ENCODE measurements around the gene PAH. TPM values are rescaled to one million over a fixed set of nuclear protein-coding genes. Genes with fewer than 3 reads are reported as not detected.
A peak's percentile ranks its signal among the peaks of the same experiment; 100 is the strongest.

The PAH gene
- total and polyA plus RNA-seq, 2 of the 13 experiments (the other 11 are each of a cell fraction or from before 2014, with no cell fraction given), result 192 to 451 TPM

- TF ChIP-seq RORA (CRISPR knock-in tag; IDR thresholded peaks at IDR 0.05), result no peak
- TF ChIP-seq DBP (CRISPR knock-in tag; IDR thresholded peaks at IDR 0.05; ENCODE audit: not compliant biosample characterization), result no peak
- no peak for TF ChIP-seq CEBPB (IDR thresholded peaks at IDR 0.05; ENCODE audit: borderline replicate concordance, low read depth, low read length)
- no peak for TF ChIP-seq ZNF354B (CRISPR knock-in tag; IDR thresholded peaks at IDR 0.05)
- TF ChIP-seq REPIN1 (CRISPR knock-in tag; IDR thresholded peaks at IDR 0.05; ENCODE audit: borderline replicate concordance, low read depth), result peak; percentile 79; the same call in 1 of the 2 replicates
- no peak for TF ChIP-seq ZNF10 (CRISPR knock-in tag; IDR thresholded peaks at IDR 0.05; ENCODE audit: borderline replicate concordance, low read depth)
- peak; percentile 87 for TF ChIP-seq POGZ (CRISPR knock-in tag; IDR thresholded peaks at IDR 0.05)
- peak; percentile 86; the same call in 1 of the 2 replicates for TF ChIP-seq THAP9 (CRISPR knock-in tag; IDR thresholded peaks at IDR 0.05; ENCODE audit: borderline replicate concordance)
- 0 out of 2 replicates have a peak, but pooled peaks have one; percentile 26 for TF ChIP-seq ZNF329 (CRISPR knock-in tag; IDR thresholded peaks at IDR 0.05; ENCODE audit: low read depth)
- TF ChIP-seq ZNF878 (CRISPR knock-in tag; IDR thresholded peaks at IDR 0.05), result no peak
- peak; percentile 63; the same call in 1 of the 2 replicates for TF ChIP-seq TARDBP (CRISPR knock-in tag; IDR thresholded peaks at IDR 0.05)
- TF ChIP-seq HNF1B (CRISPR knock-in tag; IDR thresholded peaks at IDR 0.05), result no peak
- TF ChIP-seq ZNF276 (CRISPR knock-in tag; IDR thresholded peaks at IDR 0.05; ENCODE audit: low read depth), result no peak
- no peak for TF ChIP-seq ZNF879 (CRISPR knock-in tag; IDR thresholded peaks at IDR 0.05)
- no peak for TF ChIP-seq KLF6 (CRISPR knock-in tag; IDR thresholded peaks at IDR 0.05)
- TF ChIP-seq RELA (CRISPR knock-in tag; IDR thresholded peaks at IDR 0.05), result no peak
- TF ChIP-seq CENPT (CRISPR knock-in tag; IDR thresholded peaks at IDR 0.05; ENCODE audit: low read depth), result no peak
- no peak for TF ChIP-seq ZNF264 (CRISPR knock-in tag; IDR thresholded peaks at IDR 0.05)
- TF ChIP-seq DDIT3 (CRISPR knock-in tag; IDR thresholded peaks at IDR 0.05), result no peak
- TF ChIP-seq E2F5 (CRISPR knock-in tag; conservative IDR thresholded peaks at IDR 0.05), result no peak
These were observed 33.3 kb upstream of the PAH start (continued) for GRCh38 chr12:102950107-102950949.

Data from HepG2 (cell line).